Neural progenitor cell (in vitro differentiated cells): ENCODE data around the gene C1orf21. TPM values are rescaled to one million over a fixed set of nuclear protein-coding genes. Genes with fewer than 3 reads are reported as not detected.

Experiments
- DNase-seq: peaks from one replicate; pipeline ENCODE4 v3.0.0-alpha.2; 2016; ENCODE audit warnings: low spot score
- H2AFZ ChIP-seq: fragments of 200-600 bp; sonication (generic); replicated peaks from 2 replicates; pipeline ENCODE4 v1.6.1; 2016; ENCODE audit warnings: antibody characterized with exemption
- H3F3A ChIP-seq: fragments of 200-600 bp; sonication (generic); 2 replicates; pipeline ENCODE4 v1.6.1; 2016; ENCODE audit warnings: antibody characterized with exemption, low read depth
- H3K27ac ChIP-seq: fragments of 200-600 bp; sonication (generic); 2 replicates; pipeline ENCODE4 v1.5.1; 2016; ENCODE audit warnings: mild to moderate bottlenecking
- H3K27me3 ChIP-seq: fragments of 200-600 bp; sonication (generic); 2 replicates; pipeline ENCODE4 v1.6.1; 2016; ENCODE audit warnings: mild to moderate bottlenecking, moderate library complexity
- H3K36me3 ChIP-seq: fragments of 200-600 bp; sonication (generic); 2 replicates; pipeline ENCODE4 v1.5.1; 2016
- H3K4me1 ChIP-seq: fragments of 200-600 bp; sonication (generic); 2 replicates; pipeline ENCODE4 v1.6.1; 2016; ENCODE audit warnings: mixed run types
- H3K4me2 ChIP-seq: fragments of 200-600 bp; sonication (generic); 2 replicates; pipeline ENCODE4 v1.6.1; 2016
- H3K4me3 ChIP-seq: fragments of 200-600 bp; sonication (generic); 2 replicates; pipeline ENCODE4 v1.5.1; 2016
- H3K79me2 ChIP-seq: fragments of 200-600 bp; sonication (generic); 2 replicates; pipeline ENCODE4 v1.6.1; 2016; ENCODE audit warnings: low read depth
- H3K9ac ChIP-seq: fragments of 200-600 bp; sonication (generic); 2 replicates; pipeline ENCODE4 v1.6.1; 2016
- H3K9me3 ChIP-seq: fragments of 200-600 bp; sonication (generic); 2 replicates; pipeline ENCODE4 v1.5.1; 2016; ENCODE audit warnings: low read depth
- H4K20me1 ChIP-seq: fragments of 200-600 bp; sonication (generic); 2 replicates; pipeline ENCODE4 v1.6.1; 2016; ENCODE audit warnings: low read depth
- H3K27ac Mint-ChIP-seq: 3 replicates; pipeline ENCODE4 v1.8.0; 2021; ENCODE audit warnings: mixed read lengths
- H3K27me3 Mint-ChIP-seq: 2 replicates; pipeline ENCODE4 v1.8.0; 2022; ENCODE audit warnings: low read depth, mild to moderate bottlenecking, inconsistent platforms, moderate library complexity, mixed read lengths; ENCODE audit not compliant: insufficient read depth
- H3K36me3 Mint-ChIP-seq: 3 replicates; pipeline ENCODE4 v1.8.0; 2021; ENCODE audit warnings: mixed read lengths
- H3K4me1 Mint-ChIP-seq: 3 replicates; pipeline ENCODE4 v1.8.0; 2021; ENCODE audit warnings: mixed read lengths
- H3K4me3 Mint-ChIP-seq: 3 replicates; pipeline ENCODE4 v1.8.0; 2021; ENCODE audit warnings: mild to moderate bottlenecking, moderate library complexity, mixed read lengths
- H3K9me3 Mint-ChIP-seq: 3 replicates; pipeline ENCODE4 v1.8.0; 2020; ENCODE audit warnings: mixed read lengths
- EZH2 ChIP-seq: fragments of 200-600 bp; sonication (generic); IDR thresholded peaks from 2 replicates; pipeline ENCODE4 v1.6.1; 2017; ENCODE audit warnings: antibody characterized with exemption, mild to moderate bottlenecking, moderate library complexity
- EZH2phosphoT487 ChIP-seq: fragments of 200-600 bp; sonication (generic); IDR thresholded peaks from 2 replicates; pipeline ENCODE4 v1.6.1; 2017; ENCODE audit warnings: antibody characterized with exemption
- total RNA-seq: library from RNA; depleted of rRNA; stranded (reverse); fragments of >200 nt; gene quantifications from 2 replicates; pipeline ENCODE4 v1.2.3, GENCODE V29; 2015; ENCODE audit warnings: low replicate concordance
- TF ChIP-seq, protein P1 (sequence below): fragments of 200-600 bp; sonication (generic); IDR thresholded peaks from 2 replicates; pipeline ENCODE4 v1.5.1; 2017; ENCODE audit warnings: antibody characterized with exemption, mild to moderate bottlenecking

The C1orf21 gene
- total RNA-seq, 1 donor from 2014 or later, result 117 TPM

DNA sequence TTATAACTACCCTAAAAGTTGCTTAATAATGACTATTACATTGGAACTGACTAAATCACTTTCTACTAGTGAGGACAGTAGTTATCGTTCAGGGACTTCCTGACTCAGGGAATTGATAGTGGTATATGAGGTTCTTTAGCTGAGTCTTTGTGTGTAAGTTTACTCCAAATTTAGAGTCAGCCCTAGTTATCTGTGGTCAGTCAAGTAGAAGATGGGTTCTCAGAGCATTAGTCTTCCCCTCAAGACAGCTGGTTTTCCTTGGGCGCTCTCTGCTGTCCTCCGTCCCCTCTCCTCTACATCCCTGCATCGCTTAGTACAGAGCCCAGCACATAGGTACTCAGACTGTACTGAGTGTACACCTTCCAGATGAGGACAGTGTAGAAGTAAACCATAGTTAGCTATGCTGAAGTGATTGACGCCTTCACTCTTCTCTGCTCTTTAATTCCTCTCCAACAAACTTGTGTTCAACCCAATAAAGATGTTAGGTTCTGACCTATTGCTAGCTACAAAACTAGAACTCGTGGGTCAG lies 116.5 kb downstream of the C1orf21 start:
- Histone ChIP-seq H3K36me3 (peaks cover 4% of the 10 kb centered on the region), H3K27me3 (no peaks in the 10 kb centered on the region), H3K27ac (peak overlapping the region; percentile 61), H3K79me2 (peaks cover 81% of the 10 kb centered on the region), H4K20me1 (peaks cover 51% of the 10 kb centered on the region), H3K4me3 (no peak overlapping the region), H3K9me3 (no peaks in the 10 kb centered on the region), H3F3A (peaks cover 40% of the 10 kb centered on the region), H3K4me2 (peak overlapping the region; percentile 64), H3K9ac (no peak overlapping the region), H3K4me1 (peaks cover 67% of the 10 kb centered on the region), H2AFZ (no peak overlapping the region)
- H3K27ac Mint-ChIP-seq, result no peak overlapping the region
- no peaks in the 10 kb centered on the region for H3K36me3 Mint-ChIP-seq
- no peak for DNase-seq
- no peak for TF ChIP-seq EZH2
- peaks cover 10% of the 10 kb centered on the region for H3K4me1 Mint-ChIP-seq
- H3K27me3 Mint-ChIP-seq, result peaks cover 2% of the 10 kb centered on the region
- H3K9me3 Mint-ChIP-seq, result peaks cover 3% of the 10 kb centered on the region
- no peak overlapping the region for H3K4me3 Mint-ChIP-seq

DNA sequence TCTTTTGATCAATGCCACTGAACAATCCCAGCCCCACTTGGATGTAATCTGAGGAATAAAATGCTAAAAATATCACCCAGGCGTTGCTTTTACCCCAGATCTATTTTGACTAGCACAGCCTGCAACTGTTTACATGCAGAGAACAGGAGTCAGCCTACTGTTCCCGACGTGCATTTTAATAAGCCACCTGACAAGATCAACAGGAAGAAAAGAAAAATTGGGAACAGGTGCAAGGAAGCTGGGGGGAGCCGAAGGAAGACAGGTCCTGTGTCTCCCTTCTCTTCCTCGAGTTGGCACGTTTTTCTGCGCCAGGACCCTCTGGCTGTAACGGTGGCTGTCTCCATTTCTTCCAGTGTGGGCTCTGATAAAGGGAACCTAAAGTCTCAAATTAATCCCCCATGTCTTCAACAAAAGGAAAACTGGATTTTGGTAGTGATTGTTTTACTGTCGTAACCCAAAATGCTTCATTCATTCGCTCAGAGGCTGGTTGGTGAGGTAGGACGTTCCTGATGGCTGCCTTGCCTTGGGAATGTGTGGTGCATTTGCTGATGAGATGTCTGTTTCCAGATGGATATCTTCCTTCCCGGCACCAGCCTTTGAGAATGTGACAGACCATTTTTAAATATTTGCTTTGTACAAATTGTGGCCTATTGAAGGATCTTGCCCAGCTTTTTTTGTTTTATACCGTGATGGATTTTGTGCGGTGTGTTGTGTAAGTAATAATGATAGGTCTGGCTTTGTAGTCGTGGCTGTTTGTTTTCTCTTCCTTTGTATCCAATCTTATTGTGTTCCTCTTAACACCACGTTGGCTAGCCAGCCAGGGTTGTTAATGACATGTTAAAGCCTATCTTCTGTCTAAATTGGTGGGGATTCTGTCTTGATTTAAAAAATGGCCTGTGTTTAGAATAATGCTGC lies 117.5 kb downstream of the C1orf21 start:
- peaks cover 2% of the 10 kb centered on the region for H3K27me3 Mint-ChIP-seq
- H3K27me3 ChIP-seq, result no peaks in the 10 kb centered on the region
- TF ChIP-seq, protein P1, sequence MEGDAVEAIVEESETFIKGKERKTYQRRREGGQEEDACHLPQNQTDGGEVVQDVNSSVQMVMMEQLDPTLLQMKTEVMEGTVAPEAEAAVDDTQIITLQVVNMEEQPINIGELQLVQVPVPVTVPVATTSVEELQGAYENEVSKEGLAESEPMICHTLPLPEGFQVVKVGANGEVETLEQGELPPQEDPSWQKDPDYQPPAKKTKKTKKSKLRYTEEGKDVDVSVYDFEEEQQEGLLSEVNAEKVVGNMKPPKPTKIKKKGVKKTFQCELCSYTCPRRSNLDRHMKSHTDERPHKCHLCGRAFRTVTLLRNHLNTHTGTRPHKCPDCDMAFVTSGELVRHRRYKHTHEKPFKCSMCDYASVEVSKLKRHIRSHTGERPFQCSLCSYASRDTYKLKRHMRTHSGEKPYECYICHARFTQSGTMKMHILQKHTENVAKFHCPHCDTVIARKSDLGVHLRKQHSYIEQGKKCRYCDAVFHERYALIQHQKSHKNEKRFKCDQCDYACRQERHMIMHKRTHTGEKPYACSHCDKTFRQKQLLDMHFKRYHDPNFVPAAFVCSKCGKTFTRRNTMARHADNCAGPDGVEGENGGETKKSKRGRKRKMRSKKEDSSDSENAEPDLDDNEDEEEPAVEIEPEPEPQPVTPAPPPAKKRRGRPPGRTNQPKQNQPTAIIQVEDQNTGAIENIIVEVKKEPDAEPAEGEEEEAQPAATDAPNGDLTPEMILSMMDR, result no peak
- TF ChIP-seq EZH2 (no peak), EZH2phosphoT487 (no peak)
- H3F3A ChIP-seq, result peaks cover 30% of the 10 kb centered on the region
- H3K79me2 ChIP-seq, result peaks cover 75% of the 10 kb centered on the region
- H3K9me3 ChIP-seq, result no peaks in the 10 kb centered on the region
- H3K36me3 ChIP-seq, result peaks cover 6% of the 10 kb centered on the region
- H3K4me2 ChIP-seq, result peak overlapping the region; percentile 64
- DNase-seq, result peak; percentile 71
- peaks cover 10% of the 10 kb centered on the region for H3K4me1 Mint-ChIP-seq
- no peak overlapping the region for H3K4me3 Mint-ChIP-seq
- peaks cover 4% of the 10 kb centered on the region for H3K36me3 Mint-ChIP-seq
- no peak overlapping the region for H3K4me3 ChIP-seq
- H3K27ac ChIP-seq, result peak overlapping the region; percentile 61
- H3K9me3 Mint-ChIP-seq, result peaks cover 3% of the 10 kb centered on the region
- H2AFZ ChIP-seq, result no peak overlapping the region
- H3K27ac Mint-ChIP-seq, result no peak overlapping the region
- no peak overlapping the region for H3K9ac ChIP-seq
- H3K4me1 ChIP-seq, result peaks cover 57% of the 10 kb centered on the region
- peaks cover 41% of the 10 kb centered on the region for H4K20me1 ChIP-seq

DNA sequence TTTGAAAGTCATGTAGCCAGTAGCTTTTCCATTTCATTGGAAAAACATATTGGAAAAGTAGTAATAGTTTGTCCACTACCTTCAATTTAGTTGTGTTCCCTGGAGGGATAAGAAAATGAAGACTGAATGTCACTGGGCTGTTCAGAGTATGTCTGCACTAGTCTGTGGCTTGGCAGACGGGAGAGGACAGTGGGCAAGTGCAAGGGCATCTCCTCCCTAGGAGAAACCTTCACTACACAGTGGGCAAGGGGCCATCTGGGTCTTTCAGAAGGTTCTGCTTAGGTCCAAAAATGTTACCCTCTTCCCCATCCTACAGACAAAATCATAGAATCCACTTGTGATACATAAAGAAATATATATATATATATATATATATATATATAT lies 118.1 kb downstream of the C1orf21 start:
- Mint-ChIP-seq H3K36me3 (peaks cover 4% of the 10 kb centered on the region), H3K4me3 (no peak overlapping the region), H3K27ac (no peak overlapping the region), H3K4me1 (peaks cover 10% of the 10 kb centered on the region), H3K9me3 (peaks cover 3% of the 10 kb centered on the region), H3K27me3 (peaks cover 2% of the 10 kb centered on the region)
- Histone ChIP-seq H3K4me2 (peak overlapping the region; percentile 64), H3K4me3 (no peak overlapping the region), H2AFZ (no peak overlapping the region), H4K20me1 (peaks cover 37% of the 10 kb centered on the region), H3K27me3 (no peaks in the 10 kb centered on the region), H3K9ac (no peak overlapping the region), H3K36me3 (peaks cover 6% of the 10 kb centered on the region), H3K79me2 (peaks cover 73% of the 10 kb centered on the region), H3K4me1 (peaks cover 50% of the 10 kb centered on the region), H3K9me3 (no peaks in the 10 kb centered on the region), H3K27ac (peak overlapping the region; percentile 61), H3F3A (peaks cover 24% of the 10 kb centered on the region)
- no peak for DNase-seq
- TF ChIP-seq EZH2phosphoT487 (no peak), EZH2 (no peak)
- TF ChIP-seq, protein P1, result no peak

DNA sequence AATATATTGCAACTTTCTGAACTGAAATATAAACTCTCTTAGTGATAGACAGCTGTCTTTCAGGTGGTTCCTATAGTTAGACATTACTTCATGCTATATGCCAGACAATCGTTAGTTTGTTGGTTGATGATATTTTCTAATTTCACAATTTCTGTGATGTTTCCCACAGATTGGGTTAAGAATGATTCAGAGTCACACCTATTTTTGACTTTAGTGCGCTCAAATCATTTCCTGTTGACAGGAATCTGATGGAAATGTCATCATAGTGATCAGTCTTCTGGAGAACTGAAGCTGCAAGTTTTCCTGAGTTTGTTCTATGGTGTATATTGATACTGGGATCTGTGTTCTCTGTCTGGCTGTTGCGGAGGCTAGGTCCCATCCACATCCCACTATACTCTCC lies 119.7 kb downstream of the C1orf21 start:
- Histone ChIP-seq H3K27me3 (no peaks in the 10 kb centered on the region), H3K4me3 (no peak overlapping the region), H3K4me1 (peaks cover 39% of the 10 kb centered on the region), H3K36me3 (peaks cover 6% of the 10 kb centered on the region), H3K9me3 (no peaks in the 10 kb centered on the region), H3K9ac (no peak overlapping the region), H3F3A (peaks cover 22% of the 10 kb centered on the region), H3K27ac (no peak overlapping the region), H4K20me1 (peaks cover 30% of the 10 kb centered on the region), H3K79me2 (peaks cover 58% of the 10 kb centered on the region), H2AFZ (no peak overlapping the region), H3K4me2 (no peak overlapping the region)
- Mint-ChIP-seq H3K27ac (no peak overlapping the region), H3K4me1 (peaks cover 7% of the 10 kb centered on the region), H3K36me3 (peaks cover 9% of the 10 kb centered on the region), H3K4me3 (no peak overlapping the region), H3K27me3 (no peaks in the 10 kb centered on the region), H3K9me3 (peaks cover 2% of the 10 kb centered on the region)
- TF ChIP-seq EZH2 (no peak), EZH2phosphoT487 (no peak)
- TF ChIP-seq, protein P1, result no peak
- no peak for DNase-seq
